ENCODE results near the gene APBA3. TPM values are rescaled to one million over a fixed set of nuclear protein-coding genes. Genes with fewer than 3 reads are reported as not detected.

APBA3 gene
- total and polyA plus RNA-seq, 2 experiments from 2014 or later = 34.3 to 49.4 TPM

DNA sequence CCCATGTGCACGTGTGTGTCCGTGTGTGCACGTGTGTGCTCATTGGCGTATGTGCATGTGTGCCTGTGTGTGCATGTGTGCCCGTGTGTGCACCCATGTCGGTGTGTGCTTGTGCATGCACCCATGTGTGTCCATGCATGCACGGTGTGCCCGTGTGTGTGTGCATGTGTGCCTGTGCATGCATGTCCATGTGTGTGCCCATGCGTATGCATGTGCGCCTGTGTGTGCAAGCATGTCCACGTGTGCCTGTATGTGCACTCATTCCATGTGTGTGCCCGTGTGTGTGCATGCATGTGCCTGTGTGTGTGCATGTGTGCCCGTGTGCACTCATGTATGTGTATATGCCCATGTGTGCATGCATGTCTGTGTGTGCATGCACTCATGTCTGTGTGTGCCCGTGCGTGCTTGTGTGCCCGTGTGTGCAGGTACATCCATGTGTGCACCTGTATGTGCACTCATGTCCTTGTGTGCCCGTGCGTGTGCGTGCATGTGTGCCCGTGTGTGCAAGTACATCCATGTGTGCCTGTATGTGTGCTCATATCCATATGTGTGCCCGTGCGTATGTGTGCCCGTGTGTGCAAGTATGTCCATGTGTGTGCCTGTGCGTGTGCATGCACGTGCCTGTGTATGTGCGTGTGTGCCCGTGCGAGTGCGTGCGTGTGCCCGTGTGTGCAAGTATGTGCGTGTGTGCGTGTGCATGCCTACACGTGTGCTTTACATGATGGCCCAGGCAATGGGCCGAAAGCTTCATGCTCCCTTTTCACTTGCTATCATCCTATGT, 46.3 kb upstream of the APBA3 start:
- Histone ChIP-seq H3K4me1 (ENCODE audit: low read depth) (no peaks in the 10 kb centered on the region), H3K27me3 (no peaks in the 10 kb centered on the region), H3K36me3 (no peaks in the 10 kb centered on the region), H3K4me3 (no peak overlapping the region), H3K27ac (no peak overlapping the region), H3K9me3 (ENCODE audit: low read depth) (no peaks in the 10 kb centered on the region)
- no peak for DNase-seq (ENCODE audit: low read depth in 1 of 2, low spot score in 1 of 2)
- TF ChIP-seq CTCF (IDR thresholded peaks at IDR 0.05; ENCODE audit: low read depth, low read length) = no peak

DNA sequence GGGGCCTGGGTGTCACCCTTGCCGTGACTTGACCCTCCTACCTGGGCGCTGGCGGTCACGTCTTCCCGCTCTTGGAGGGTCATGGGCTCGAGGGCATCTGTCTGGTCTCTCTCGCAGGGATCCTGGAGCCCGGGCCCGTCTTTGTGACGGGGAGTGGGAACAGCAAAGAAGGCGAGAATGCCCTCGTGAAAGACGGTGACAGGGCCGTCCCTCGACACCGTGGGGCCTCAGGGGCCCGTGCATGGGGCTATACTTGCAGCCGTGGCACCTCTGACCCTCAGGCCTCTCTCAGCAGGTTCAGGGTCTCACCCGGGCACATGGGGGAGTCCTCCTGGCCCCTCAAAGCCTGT, 45.6 kb upstream of the APBA3 start:
- no peak for DNase-seq (ENCODE audit: low read depth in 1 of 2, low spot score in 1 of 2)
- H3K27ac ChIP-seq = no peak overlapping the region

GRCh38 chr19:3805859-3806258, 44.4 kb upstream of the APBA3 start:
- Histone ChIP-seq H3K4me1 (ENCODE audit: low read depth) (no peaks in the 10 kb centered on the region), H3K4me3 (no peak overlapping the region), H3K36me3 (no peaks in the 10 kb centered on the region), H3K9me3 (ENCODE audit: low read depth) (no peaks in the 10 kb centered on the region), H3K27me3 (peaks cover 18% of the 10 kb centered on the region), H3K27ac (no peak overlapping the region)
- no peak for TF ChIP-seq CTCF (IDR thresholded peaks at IDR 0.05; ENCODE audit: low read depth, low read length)
- DNase-seq (ENCODE audit: low read depth in 1 of 2, low spot score in 1 of 2) = no peak

More for the DNA sequence above, 45.6 kb upstream of the APBA3 start:
- Histone ChIP-seq H3K4me3 (no peak overlapping the region), H3K9me3 (ENCODE audit: low read depth) (no peaks in the 10 kb centered on the region), H3K4me1 (ENCODE audit: low read depth) (no peaks in the 10 kb centered on the region), H3K36me3 (no peaks in the 10 kb centered on the region), H3K27me3 (peaks cover 6% of the 10 kb centered on the region)
- TF ChIP-seq CTCF (IDR thresholded peaks at IDR 0.05; ENCODE audit: low read depth, low read length) = no peak

GRCh38 chr19:3804429-3804828, 42.9 kb upstream of the APBA3 start:
- no peak for TF ChIP-seq CTCF (IDR thresholded peaks at IDR 0.05; ENCODE audit: low read depth, low read length)
- H3K27ac ChIP-seq = no peak overlapping the region
- no peaks in the 10 kb centered on the region for H3K9me3 ChIP-seq (ENCODE audit: low read depth)
- peaks cover 33% of the 10 kb centered on the region for H3K27me3 ChIP-seq
- no peak for DNase-seq (ENCODE audit: low read depth in 1 of 2, low spot score in 1 of 2)
- no peaks in the 10 kb centered on the region for H3K4me1 ChIP-seq (ENCODE audit: low read depth)
- H3K36me3 ChIP-seq = no peaks in the 10 kb centered on the region
- H3K4me3 ChIP-seq = no peak overlapping the region

GRCh38 chr19:3803986-3804385, 42.5 kb upstream of the APBA3 start:
- Histone ChIP-seq H3K9me3 (ENCODE audit: low read depth) (no peaks in the 10 kb centered on the region), H3K27ac (no peak overlapping the region), H3K4me3 (no peak overlapping the region), H3K27me3 (peaks cover 37% of the 10 kb centered on the region), H3K4me1 (ENCODE audit: low read depth) (no peaks in the 10 kb centered on the region), H3K36me3 (no peaks in the 10 kb centered on the region)
- TF ChIP-seq CTCF (IDR thresholded peaks at IDR 0.05; ENCODE audit: low read depth, low read length) = no peak
- DNase-seq (ENCODE audit: low read depth in 1 of 2, low spot score in 1 of 2) = no peak

Data from cardiac muscle cell (in vitro differentiated cells and primary cell).